NB4 (cell line): ENCODE measurements around the gene PTCD2.

Experiments
- DNase-seq: peaks from one replicate; pipeline ENCODE4 v3.0.0; 2010; ENCODE audit warnings: low read depth
- H3K4me3 ChIP-seq: one replicate; pipeline ENCODE4 v1.5.1; 2011; ENCODE audit warnings: mild to moderate bottlenecking, low read depth, low read length, moderate library complexity
- CTCF ChIP-seq: IDR thresholded peaks from one replicate; pipeline ENCODE4 v1.5.1; 2012; ENCODE audit warnings: low read depth, low read length
- MAX ChIP-seq: IDR thresholded peaks from 2 replicates; pipeline ENCODE4 v1.6.1; 2011; ENCODE audit warnings: low read depth, low read length
- MYC ChIP-seq: IDR thresholded peaks from 2 replicates; pipeline ENCODE4 v1.6.1; 2011; ENCODE audit warnings: low read depth, low read length
- POLR2A ChIP-seq: IDR thresholded peaks from 2 replicates; pipeline ENCODE4 v1.6.1; 2011; ENCODE audit warnings: mild to moderate bottlenecking; ENCODE audit not compliant: insufficient read length; ENCODE audit errors: extremely low read depth

The PTCD2 gene

DNA sequence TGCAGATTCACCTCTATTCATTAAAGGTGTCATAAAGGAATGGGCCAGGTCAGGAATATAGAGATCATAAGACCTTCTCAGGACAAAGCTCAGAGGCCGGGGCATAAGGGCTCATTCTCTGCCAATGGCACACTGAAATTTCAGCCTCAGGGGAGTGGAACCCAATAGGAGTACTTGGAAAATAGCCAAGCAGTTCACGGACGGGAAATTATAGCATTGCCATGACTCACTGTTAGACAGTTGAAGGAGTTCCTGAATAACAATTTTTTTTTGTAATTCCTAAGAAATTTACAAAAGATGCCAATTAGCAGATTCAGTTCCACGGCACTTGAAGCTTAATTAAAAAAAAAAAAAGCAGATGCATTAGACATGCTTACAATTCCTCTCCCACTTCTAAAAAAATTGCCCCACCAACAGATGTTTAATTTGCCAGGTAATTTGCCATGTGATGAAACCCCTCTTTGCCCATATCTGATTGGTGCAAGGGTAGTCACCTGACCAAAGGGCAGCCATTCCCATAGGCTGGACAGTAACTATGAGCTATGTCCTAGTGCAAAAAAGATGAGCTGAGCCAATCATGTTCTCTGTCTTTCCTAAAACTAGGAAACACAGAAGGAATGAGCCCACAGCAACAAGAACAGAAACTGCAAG lies 58.6 kb downstream of the PTCD2 start:
- DNase-seq: no peak
- no peak for TF ChIP-seq MAX
- no peak for TF ChIP-seq MYC
- TF ChIP-seq POLR2A: no peak
- TF ChIP-seq CTCF: no peak
- H3K4me3 ChIP-seq: no peak overlapping the region

DNA sequence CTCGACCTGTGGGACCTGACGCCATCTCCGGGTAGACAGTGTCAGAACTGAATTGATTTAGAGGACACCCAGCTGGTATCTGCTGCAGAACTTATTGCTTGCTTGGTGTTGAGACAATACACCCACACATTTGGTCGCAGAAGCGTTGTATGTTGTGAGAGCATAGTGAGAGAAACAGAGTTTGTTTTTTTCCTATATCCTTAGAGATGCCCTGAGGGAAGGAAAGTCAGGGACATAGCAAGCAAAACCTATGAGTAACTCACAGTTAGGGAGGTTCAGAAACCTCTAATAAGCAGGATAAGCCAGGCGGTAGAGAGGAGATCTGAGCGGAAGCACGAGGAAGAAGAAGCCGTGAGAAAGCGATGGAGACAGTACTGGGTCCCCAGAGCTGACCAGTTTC lies 59.8 kb downstream of the PTCD2 start:
- DNase-seq: no peak

GRCh38 chr5:72380492-72381274 lies 60.5 kb downstream of the PTCD2 start:
- TF ChIP-seq CTCF (no peak), MAX (no peak), MYC (no peak), POLR2A (no peak)
- peak; percentile 69 for DNase-seq
- no peak overlapping the region for H3K4me3 ChIP-seq

More for the DNA sequence above, 59.8 kb downstream of the PTCD2 start:
- no peak overlapping the region for H3K4me3 ChIP-seq
- no peak for TF ChIP-seq POLR2A

DNA sequence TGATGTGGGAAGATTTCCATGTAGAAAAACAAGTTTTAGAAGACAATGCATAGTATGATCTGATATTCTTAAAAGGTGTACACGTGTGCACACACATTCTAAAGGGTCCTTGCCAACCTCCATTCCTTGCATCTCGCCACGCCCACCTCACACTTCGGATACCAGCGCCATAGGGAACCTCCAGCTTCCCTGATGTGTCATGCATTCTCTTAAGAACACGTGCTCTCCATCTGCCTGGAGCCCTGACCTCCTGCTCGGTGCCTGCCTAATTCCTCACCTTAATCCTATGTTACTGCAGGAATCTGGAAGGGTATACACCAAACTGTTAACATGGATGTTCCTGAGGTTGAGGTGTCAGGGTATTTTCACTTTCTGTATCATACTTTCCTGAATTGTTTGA lies 63.1 kb downstream of the PTCD2 start:
- H3K4me3 ChIP-seq: no peak overlapping the region
- TF ChIP-seq MAX (no peak), CTCF (no peak), POLR2A (no peak), MYC (no peak)
- no peak for DNase-seq

- no peak for TF ChIP-seq CTCF
- H3K4me3 ChIP-seq: no peak overlapping the region
- DNase-seq: no peak
Measured at GRCh38 chr5:72383726-72384125, 63.6 kb downstream of the PTCD2 start.

DNA sequence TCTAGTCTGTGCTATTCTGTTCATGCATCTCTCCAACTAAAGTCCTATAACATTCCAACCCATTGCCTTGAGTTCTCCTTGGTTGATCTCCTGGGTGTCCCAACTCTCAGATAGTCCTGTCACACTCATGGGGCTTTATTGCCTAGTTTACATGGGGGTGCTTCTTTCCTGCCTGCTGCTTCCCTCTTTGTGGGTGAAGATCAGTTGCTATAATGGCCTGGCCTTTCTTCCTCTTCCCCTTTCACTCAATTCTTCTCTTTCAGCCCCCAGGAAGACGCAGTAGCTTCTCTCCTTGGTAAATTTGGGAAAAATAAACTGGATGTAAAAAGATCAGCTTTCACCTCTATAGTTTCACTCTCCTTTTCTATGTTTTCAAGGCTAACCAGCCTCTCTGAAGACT lies 66.5 kb downstream of the PTCD2 start:
- no peak for TF ChIP-seq CTCF
- no peak for TF ChIP-seq MYC
- no peak for TF ChIP-seq POLR2A
- TF ChIP-seq MAX: no peak
- DNase-seq: peak; percentile 59
- no peak overlapping the region for H3K4me3 ChIP-seq
